HG03039 (cell line): Measurements from ENCODE around the gene RNF215.
"Not testable (repeated sequence)": the region's sequence is repeated elsewhere in the genome, so short reads cannot be mapped to it uniquely, and the experiment has no call there.

Source experiments
- ATAC-seq: cut with Tn5 transposase; IDR thresholded peaks from one replicate; pipeline ENCODE4 v1.9.1; 2021; ENCODE audit warnings: mild to moderate bottlenecking, moderate library complexity; ENCODE audit not compliant: unreplicated experiment

The RNF215 gene

GRCh38 chr22:30365891-30366290 lies 21.3 kb downstream of the RNF215 start:
- no peak for ATAC-seq

GRCh38 chr22:30362651-30363281 lies 24.4 kb downstream of the RNF215 start:
- ATAC-seq: no peak

- no peak for ATAC-seq
These were observed 25.1 kb downstream of the RNF215 start for GRCh38 chr22:30361916-30362650.

- ATAC-seq: no peak
These were observed 28.7 kb downstream of the RNF215 start for GRCh38 chr22:30358541-30358940.

GRCh38 chr22:30357650-30358215 lies 29.5 kb downstream of the RNF215 start:
- ATAC-seq: no peak

GRCh38 chr22:30357236-30357570 lies 30.0 kb downstream of the RNF215 start:
- ATAC-seq: no peak

- peak; percentile 87 for ATAC-seq
These were observed 30.6 kb downstream of the RNF215 start, which contains the start of the genes CCDC157 and SF3A1 for GRCh38 chr22:30356449-30357235. Gene CCDC157 (plus strand): TSS chr22:30357007. CDS start chr22:30366001, 8,994 bp downstream. Gene SF3A1 (minus strand): TSS chr22:30356894. CDS start chr22:30356792, 102 bp downstream.

GRCh38 chr22:30354644-30355043 lies 32.6 kb downstream of the RNF215 start:
- ATAC-seq: no peak

GRCh38 chr22:30351226-30351625 lies 36.0 kb downstream of the RNF215 start:
- ATAC-seq: no peak

GRCh38 chr22:30348809-30349208 lies 38.4 kb downstream of the RNF215 start:
- no peak for ATAC-seq

- no peak for ATAC-seq
These were observed 38.8 kb downstream of the RNF215 start for GRCh38 chr22:30348404-30348803.

GRCh38 chr22:30347255-30347892 lies 39.8 kb downstream of the RNF215 start:
- ATAC-seq: no peak

GRCh38 chr22:30344447-30345200 lies 42.6 kb downstream of the RNF215 start:
- no peak for ATAC-seq

- ATAC-seq: no peak
These were observed 46.1 kb downstream of the RNF215 start for GRCh38 chr22:30340911-30341685.

- ATAC-seq: no peak
These were observed 48.4 kb downstream of the RNF215 start for GRCh38 chr22:30338802-30339201.

- not testable (repeated sequence) for ATAC-seq
These were observed 48.9 kb downstream of the RNF215 start for GRCh38 chr22:30338341-30338740.

- ATAC-seq: no peak
These were observed 49.8 kb downstream of the RNF215 start for GRCh38 chr22:30337461-30337778.

- no peak for ATAC-seq
These were observed 50.3 kb downstream of the RNF215 start for GRCh38 chr22:30336752-30337460.

GRCh38 chr22:30335236-30335635 lies 52.0 kb downstream of the RNF215 start:
- no peak for ATAC-seq
